Stomach (tissue), 9 donors: Measurements from ENCODE around the gene GSPT1. TPM values are rescaled to one million over a fixed set of nuclear protein-coding genes. Genes with fewer than 3 reads are reported as not detected.

Experiments used
- DNase-seq, 2 donors: peaks; one replicate each; pipeline versions ENCODE4 v3.0.0 to v3.0.0-alpha.2; 2013 to 2019
- H3K27ac ChIP-seq, 5 donors: fragments of 200-600 bp in 4 of 5; sonication (generic) in 4 of 5; one replicate each; pipeline ENCODE4 v1.5.1; 2013 to 2019; ENCODE audit warnings: mild to moderate bottlenecking in 1 of 5, moderate library complexity in 1 of 5
- H3K27me3 ChIP-seq, 3 donors: fragments of 200-600 bp; sonication (generic); one replicate each; pipeline ENCODE4 v1.5.1; 2017 to 2019; ENCODE audit warnings: mixed run types in 1 of 3
- H3K36me3 ChIP-seq, 4 donors: fragments of 200-600 bp; sonication (generic); 1 replicate in 3 of 4; 2 replicates in 1 of 4; pipeline ENCODE4 v1.5.1; 2016 to 2019
- H3K4me1 ChIP-seq, 4 donors: fragments of 200-600 bp; sonication (generic); one replicate each; pipeline ENCODE4 v1.5.1; 2016 to 2019
- H3K4me3 ChIP-seq, 4 donors: fragments of 200-600 bp; sonication (generic) in 3 of 4; one replicate each; pipeline ENCODE4 v1.5.1; 2016 to 2019; ENCODE audit warnings: mild to moderate bottlenecking in 1 of 4
- H3K9me3 ChIP-seq, 4 donors: fragments of 200-600 bp; sonication (generic); one replicate each; pipeline ENCODE4 v1.5.1; 2016 to 2019
- EP300 ChIP-seq: sonication (generic); formaldehyde crosslinking; IDR thresholded peaks from one replicate; pipeline ENCODE4 v1.6.1; 2017; ENCODE audit warnings: antibody characterized with exemption
- POLR2A ChIP-seq, 4 donors: fragments of 450-650 bp; IDR thresholded peaks; one replicate each; pipeline ENCODE4 v1.6.1; 2016; ENCODE audit warnings: antibody characterized with exemption in 4 of 4, control low read depth in 2 of 4, mild to moderate bottlenecking in 1 of 4, moderate library complexity in 1 of 4
- POLR2AphosphoS5 ChIP-seq, 3 donors: sonication (generic); formaldehyde crosslinking; IDR thresholded peaks; one replicate each; pipeline ENCODE4 v1.6.1; 2016; ENCODE audit warnings: antibody characterized with exemption in 3 of 3
- WGBS, 5 donors: extraction: QIAGEN DNeasy Blood & Tissue Kit in 3 of 5; methylation state at CpG; one replicate each; pipeline versions ENCODE4 v1.1.5 to v1.1.7; 2013 to 2018; 5-methylcytosine and 5-hydroxymethylcytosine counted together
- intact Hi-C: fragments of 100-400 bp; cut with DNase I; formaldehyde crosslinking; loops from one replicate; pipeline ENCODE4 v1.15.1; 2023; ENCODE audit warnings: low total_unique reads
- polyA plus RNA-seq, 3 donors: library from polyadenylated mRNA; stranded (reverse); fragments of 200-250 nt; gene quantifications; one replicate each; pipeline ENCODE4 v1.2.3, GENCODE V29; 2013
- total RNA-seq, 5 donors: library from RNA; depleted of rRNA; stranded (reverse); fragments of >200 nt; gene quantifications; one replicate each; pipeline versions ENCODE4 v1.1.0 to v1.2.3, GENCODE V29; 2014 to 2016
- TF ChIP-seq, protein P1 (sequence below), 7 experiments: fragments of 450-650 bp in 4 of 7; fragments of 200-600 bp in 3 of 7; sonication (generic) in 3 of 7; IDR thresholded peaks; one replicate each; pipeline ENCODE4 v1.5.1; 2016 to 2019; ENCODE audit warnings: antibody characterized with exemption in 7 of 7, control low read depth in 2 of 7, mild to moderate bottlenecking in 1 of 7
- donor health status: healthy with polysubstance abuse.
- donor health status: Bipolar disorder and iron deficiency.
- donor health status: healthy.

GSPT1 gene
- total and polyA plus RNA-seq, 8 donors: 28.0 to 73.2 (median 46.9) TPM

DNA sequence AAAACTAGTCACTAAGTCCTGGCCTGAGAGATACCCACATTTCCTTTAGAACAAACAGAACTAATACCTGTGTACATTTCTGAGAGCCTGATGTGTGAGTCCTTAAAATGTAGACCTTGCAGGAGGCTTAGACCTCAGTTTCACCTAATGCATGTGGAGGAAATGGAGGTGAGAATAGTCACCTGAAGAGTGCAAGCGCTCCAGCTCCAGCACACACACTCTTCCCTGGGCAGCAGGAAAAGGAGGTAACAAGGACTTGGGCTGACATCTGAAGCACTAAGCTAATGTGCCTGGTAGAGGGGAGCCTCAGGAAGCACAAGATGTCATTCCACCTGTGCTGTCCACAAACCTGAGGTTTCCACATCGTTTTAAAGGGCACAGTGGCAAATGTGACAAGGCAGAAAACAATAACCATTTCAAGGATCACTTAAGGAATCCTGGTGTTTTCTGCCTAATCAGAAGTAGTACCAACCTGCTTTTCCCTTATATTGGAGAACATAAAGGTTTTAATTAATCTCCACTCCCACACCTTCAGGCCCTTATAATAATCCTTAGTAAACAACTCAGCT, 47.3 kb downstream of the GSPT1 start:
- Histone ChIP-seq H3K27ac (no peak overlapping the region), H3K4me1 (peaks cover 0 to 48% (median 21%) of the 10 kb centered on the region in 4 donors), H3K27me3 (no peaks in the 10 kb centered on the region), H3K36me3 (peaks cover 7 to 52% (median 41%) of the 10 kb centered on the region in 4 donors), H3K4me3 (no peak overlapping the region), H3K9me3 (no peaks in the 10 kb centered on the region)
- WGBS, 5 donors: 69 to 76% (median 72%) methylated on average over 2 of the region's 2 CpGs
- DNase-seq: no peak
- intact Hi-C loops: no loop called here
- TF ChIP-seq, protein P1, sequence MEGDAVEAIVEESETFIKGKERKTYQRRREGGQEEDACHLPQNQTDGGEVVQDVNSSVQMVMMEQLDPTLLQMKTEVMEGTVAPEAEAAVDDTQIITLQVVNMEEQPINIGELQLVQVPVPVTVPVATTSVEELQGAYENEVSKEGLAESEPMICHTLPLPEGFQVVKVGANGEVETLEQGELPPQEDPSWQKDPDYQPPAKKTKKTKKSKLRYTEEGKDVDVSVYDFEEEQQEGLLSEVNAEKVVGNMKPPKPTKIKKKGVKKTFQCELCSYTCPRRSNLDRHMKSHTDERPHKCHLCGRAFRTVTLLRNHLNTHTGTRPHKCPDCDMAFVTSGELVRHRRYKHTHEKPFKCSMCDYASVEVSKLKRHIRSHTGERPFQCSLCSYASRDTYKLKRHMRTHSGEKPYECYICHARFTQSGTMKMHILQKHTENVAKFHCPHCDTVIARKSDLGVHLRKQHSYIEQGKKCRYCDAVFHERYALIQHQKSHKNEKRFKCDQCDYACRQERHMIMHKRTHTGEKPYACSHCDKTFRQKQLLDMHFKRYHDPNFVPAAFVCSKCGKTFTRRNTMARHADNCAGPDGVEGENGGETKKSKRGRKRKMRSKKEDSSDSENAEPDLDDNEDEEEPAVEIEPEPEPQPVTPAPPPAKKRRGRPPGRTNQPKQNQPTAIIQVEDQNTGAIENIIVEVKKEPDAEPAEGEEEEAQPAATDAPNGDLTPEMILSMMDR (IDR thresholded peaks at IDR 0.05): no peak
- TF ChIP-seq POLR2A (IDR thresholded peaks at IDR 0.05) (no peak), EP300 (no peak), POLR2AphosphoS5 (IDR thresholded peaks at IDR 0.05) (no peak)

DNA sequence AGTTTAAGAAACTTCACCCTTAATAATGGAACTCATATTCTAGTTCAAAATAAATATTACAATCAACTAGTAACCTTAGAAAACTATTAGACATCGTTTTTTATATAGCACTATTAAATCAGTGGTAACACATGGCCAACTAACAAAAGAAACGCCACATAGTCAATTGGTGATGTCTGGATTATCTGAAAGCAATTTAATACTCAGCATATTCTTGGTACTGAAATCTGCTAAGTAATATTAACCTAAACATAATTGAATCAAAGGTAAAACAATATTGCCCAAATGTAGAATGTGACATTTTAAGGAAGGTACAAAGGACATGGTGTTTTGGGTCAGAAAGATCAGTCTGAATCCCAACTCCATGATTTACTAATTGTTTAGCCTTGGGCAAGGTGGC, 53.3 kb downstream of the GSPT1 start:
- intact Hi-C loops: no loop called here
- 68 to 92% (median 86%) methylated on average over 2 of the region's 2 CpGs for WGBS, 5 donors
- no peak for TF ChIP-seq POLR2AphosphoS5 (IDR thresholded peaks at IDR 0.05)
- no peak for TF ChIP-seq POLR2A (IDR thresholded peaks at IDR 0.05)
- TF ChIP-seq EP300: no peak
- TF ChIP-seq, protein P1 (IDR thresholded peaks at IDR 0.05): no peak

GRCh38 chr16:11857161-11857560, 58.6 kb downstream of the GSPT1 start:
- 68 to 88% (median 82%) methylated on average over 4 of the region's 4 CpGs for WGBS, 5 donors
- no peaks in the 10 kb centered on the region for H3K27me3 ChIP-seq
- H3K36me3 ChIP-seq: no peaks in the 10 kb centered on the region
- no peak for DNase-seq
- no peak for TF ChIP-seq POLR2A (IDR thresholded peaks at IDR 0.05)
- no peak for TF ChIP-seq POLR2AphosphoS5 (IDR thresholded peaks at IDR 0.05)
- no peak for TF ChIP-seq EP300
- TF ChIP-seq, protein P1 (IDR thresholded peaks at IDR 0.05): no peak
- H3K27ac ChIP-seq: no peak overlapping the region
- no peaks in the 10 kb centered on the region for H3K9me3 ChIP-seq
- intact Hi-C loops: no loop called here
- H3K4me1 ChIP-seq: peaks cover 9 to 41% (median 27%) of the 10 kb centered on the region in 4 donors
- no peak overlapping the region for H3K4me3 ChIP-seq

More for the DNA sequence above, 53.3 kb downstream of the GSPT1 start:
- DNase-seq: no peak
- Histone ChIP-seq H3K4me1 (peaks cover 0 to 26% (median 7%) of the 10 kb centered on the region in 4 donors), H3K9me3 (no peaks in the 10 kb centered on the region), H3K36me3 (no peaks in the 10 kb centered on the region), H3K27me3 (no peaks in the 10 kb centered on the region), H3K4me3 (no peak overlapping the region), H3K27ac (no peak overlapping the region)

DNA sequence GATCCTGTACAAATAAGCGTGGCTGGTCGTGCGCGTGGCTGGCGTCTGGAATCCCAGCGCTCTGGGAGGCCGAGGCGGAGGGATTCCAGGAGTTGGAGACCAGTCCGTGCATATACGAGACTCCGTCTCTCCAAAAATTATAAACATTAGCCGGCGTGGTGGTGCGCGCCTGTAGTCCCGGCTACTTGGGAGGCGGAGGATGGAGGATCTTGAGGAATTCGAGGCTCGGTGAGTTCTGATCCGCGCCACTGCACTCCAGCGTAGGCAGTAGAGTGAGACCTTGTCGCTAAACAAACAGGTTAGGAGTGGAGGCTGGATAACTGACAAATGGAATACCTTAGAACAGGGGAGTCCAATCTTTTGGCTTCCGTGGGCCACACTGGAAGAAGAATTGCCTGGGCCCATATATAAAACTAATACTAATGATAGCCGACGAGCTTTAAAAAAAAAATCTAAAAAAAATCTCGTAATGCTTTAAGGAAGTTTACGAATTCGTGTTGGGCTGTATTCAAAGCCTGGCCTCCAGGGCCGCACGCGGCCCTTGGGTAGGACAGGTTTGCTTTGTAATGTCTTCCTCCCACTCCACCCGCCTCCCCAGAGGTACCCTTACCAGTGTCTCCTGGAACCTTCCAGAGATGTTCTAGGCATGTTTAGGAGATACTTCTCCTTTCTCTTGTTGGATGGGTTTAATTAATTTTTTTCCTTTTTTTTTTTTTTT, 63.5 kb downstream of the GSPT1 start:
- Histone ChIP-seq H3K4me3 (peak overlapping the region; percentile 78 to 99 (median 96)), H3K27me3 (no peaks in the 10 kb centered on the region), H3K4me1 (peaks cover 30 to 75% (median 48%) of the 10 kb centered on the region in 4 donors), H3K36me3 (peaks cover 19 to 27% (median 20%) of the 10 kb centered on the region in 4 donors), H3K9me3 (no peaks in the 10 kb centered on the region), H3K27ac (peak overlapping the region; percentile 86 to 92 (median 89))
- 30 to 43% (median 36%) methylated on average over 33 of the region's 33 CpGs for WGBS, 5 donors
- intact Hi-C loops: no loop called here
- DNase-seq: peak in 1 of 2 donors; percentile 60
- TF ChIP-seq POLR2A (IDR thresholded peaks at IDR 0.05) (no peak), EP300 (no peak), POLR2AphosphoS5 (IDR thresholded peaks at IDR 0.05) (no peak)
- TF ChIP-seq, protein P1 (IDR thresholded peaks at IDR 0.05): no peak
